Liver (tissue), 9 donors: ENCODE data around the gene MAP4K2. TPM values are rescaled to one million over a fixed set of nuclear protein-coding genes. Genes with fewer than 3 reads are reported as not detected.

Experiments
- DNase-seq: peaks from one replicate; pipeline ENCODE4 v3.0.0-alpha.2; 2017; ENCODE audit warnings: low spot score
- H3K27ac ChIP-seq, 2 donors: one replicate each; pipeline ENCODE4 v1.7.0; 2013; ENCODE audit warnings: inconsistent platforms in 2 of 2, low read length in 2 of 2, control low read depth in 1 of 2, low read depth in 1 of 2, mild to moderate bottlenecking in 1 of 2
- H3K27me3 ChIP-seq, 4 donors: one replicate each; pipeline versions ENCODE4 v1.6.1 to v1.7.0; 2013; ENCODE audit warnings: low read length in 3 of 4, inconsistent platforms in 1 of 4, mild to moderate bottlenecking in 1 of 4, moderate library complexity in 1 of 4; ENCODE audit not compliant: control insufficient read depth in 4 of 4, insufficient read depth in 4 of 4
- H3K36me3 ChIP-seq, 4 donors: one replicate each; pipeline versions ENCODE4 v1.6.1 to v1.7.0; 2013; ENCODE audit warnings: low read length in 3 of 4, mild to moderate bottlenecking in 3 of 4, low read depth in 1 of 4, moderate library complexity in 1 of 4; ENCODE audit not compliant: control insufficient read depth in 4 of 4, insufficient read depth in 3 of 4
- H3K4me1 ChIP-seq, 4 donors: one replicate each; pipeline versions ENCODE4 v1.6.1 to v1.7.0; 2013; ENCODE audit warnings: low read length in 3 of 4, mild to moderate bottlenecking in 3 of 4, moderate library complexity in 1 of 4; ENCODE audit not compliant: control insufficient read depth in 4 of 4, insufficient read depth in 4 of 4
- H3K4me3 ChIP-seq, 3 donors: one replicate each; pipeline versions ENCODE4 v1.6.1 to v1.7.0; 2013; ENCODE audit warnings: low read length in 3 of 3, control low read depth in 1 of 3, low read depth in 1 of 3, mild to moderate bottlenecking in 1 of 3
- H3K9ac ChIP-seq, 2 donors: one replicate each; pipeline ENCODE4 v1.7.0; 2013; ENCODE audit warnings: low read length in 2 of 2, mild to moderate bottlenecking in 2 of 2, moderate library complexity in 2 of 2, control low read depth in 1 of 2, low read depth in 1 of 2
- H3K9me3 ChIP-seq, 4 donors: one replicate each; pipeline versions ENCODE4 v1.6.1 to v1.7.0; 2013; ENCODE audit warnings: low read length in 3 of 4; ENCODE audit not compliant: control insufficient read depth in 4 of 4
- ATF3 ChIP-seq: IDR thresholded peaks from 2 replicates; pipeline ENCODE4 v1.6.1; 2016; ENCODE audit warnings: antibody characterized with exemption
- EGR1 ChIP-seq, 2 donors: IDR thresholded peaks; 2 replicates each; pipeline ENCODE4 v1.6.1; 2016 to 2018; ENCODE audit warnings: antibody characterized with exemption in 2 of 2, low read depth in 2 of 2
- FOXA1 ChIP-seq: IDR thresholded peaks from 2 replicates; pipeline ENCODE4 v1.6.1; 2016; ENCODE audit warnings: antibody characterized with exemption
- FOXA2 ChIP-seq: IDR thresholded peaks from 2 replicates; pipeline ENCODE4 v1.6.1; 2016; ENCODE audit warnings: antibody characterized with exemption
- GABPA ChIP-seq, 2 donors: IDR thresholded peaks in 1 of 2; conservative IDR thresholded peaks in 1 of 2; 2 replicates each; pipeline ENCODE4 v1.6.1; 2016; ENCODE audit warnings: antibody characterized with exemption in 2 of 2, mild to moderate bottlenecking in 1 of 2, moderate library complexity in 1 of 2
- HNF4A ChIP-seq, 2 donors: conservative IDR thresholded peaks; 2 replicates each; pipeline ENCODE4 v1.6.1; 2016; ENCODE audit warnings: antibody characterized with exemption in 2 of 2, mild to moderate bottlenecking in 2 of 2
- HNF4G ChIP-seq: IDR thresholded peaks from 2 replicates; pipeline ENCODE4 v1.6.1; 2016; ENCODE audit warnings: antibody characterized with exemption
- JUND ChIP-seq, 2 donors: IDR thresholded peaks; 2 replicates each; pipeline ENCODE4 v1.6.1; 2016; ENCODE audit warnings: antibody characterized with exemption in 2 of 2
- NR2F2 ChIP-seq: IDR thresholded peaks from 2 replicates; pipeline ENCODE4 v1.6.1; 2016; ENCODE audit warnings: antibody characterized with exemption
- REST ChIP-seq: IDR thresholded peaks from 2 replicates; pipeline ENCODE4 v1.6.1; 2016; ENCODE audit warnings: antibody characterized with exemption, mild to moderate bottlenecking
- RXRA ChIP-seq, 2 donors: IDR thresholded peaks; 2 replicates each; pipeline ENCODE4 v1.6.1; 2017 to 2018; ENCODE audit warnings: antibody characterized with exemption in 2 of 2, mild to moderate bottlenecking in 1 of 2
- SP1 ChIP-seq: IDR thresholded peaks from 2 replicates; pipeline ENCODE4 v1.6.1; 2018; ENCODE audit warnings: antibody characterized with exemption, mild to moderate bottlenecking
- TAF1 ChIP-seq: conservative IDR thresholded peaks from 2 replicates; pipeline ENCODE4 v1.6.1; 2016; ENCODE audit warnings: antibody characterized with exemption, mild to moderate bottlenecking
- YY1 ChIP-seq: IDR thresholded peaks from 2 replicates; pipeline ENCODE4 v1.6.1; 2016; ENCODE audit warnings: antibody characterized with exemption, mild to moderate bottlenecking
- WGBS: extraction: QIAGEN DNeasy Blood & Tissue Kit; methylation state at CpG from one replicate; pipeline ENCODE4 v1.1.7; 2013; 5-methylcytosine and 5-hydroxymethylcytosine counted together
- polyA plus RNA-seq, 2 donors: library from polyadenylated mRNA; stranded (reverse) in 1 of 2; unstranded in 1 of 2; fragments of 200-250 nt in 1 of 2; fragments of >200 nt in 1 of 2; fragmentation: Nextera tagmentation in 1 of 2; extraction: Ambion mirVana in 1 of 2; gene quantifications; one replicate each; pipeline versions ENCODE4 v1.2.1 to v1.2.3, GENCODE V29; 2013 to 2015
- total RNA-seq, 2 donors: library from RNA; depleted of rRNA; stranded (reverse); fragments of >200 nt; gene quantifications; one replicate each; pipeline ENCODE4 v1.2.3, GENCODE V29; 2014
- TF ChIP-seq, protein P1 (sequence below): fragments of 150-350 bp; IDR thresholded peaks from 2 replicates; pipeline ENCODE4 v1.5.1; 2017; ENCODE audit warnings: improper control_type of control experiment, low read depth, low read length; ENCODE audit not compliant: missing input control
- TF ChIP-seq, protein P2 (sequence below): IDR thresholded peaks from 2 replicates; pipeline ENCODE4 v1.6.1; 2016; ENCODE audit warnings: antibody characterized with exemption
- donor health status: healthy.
- donor health status: healthy.
- donor health status: healthy.
- donor health status: healthy.
- donor health status: healthy.

The MAP4K2 gene
- total and polyA plus RNA-seq, 4 donors, result 2.1 to 6.9 (median 3.5) TPM

GRCh38 chr11:64842851-64843685, 40.1 kb upstream of the MAP4K2 start:
- H3K9ac ChIP-seq, result no peak overlapping the region
- no peaks in the 10 kb centered on the region for H3K27me3 ChIP-seq
- no peak for TF ChIP-seq FOXA1
- TF ChIP-seq TAF1, result no peak
- TF ChIP-seq, protein P1, sequence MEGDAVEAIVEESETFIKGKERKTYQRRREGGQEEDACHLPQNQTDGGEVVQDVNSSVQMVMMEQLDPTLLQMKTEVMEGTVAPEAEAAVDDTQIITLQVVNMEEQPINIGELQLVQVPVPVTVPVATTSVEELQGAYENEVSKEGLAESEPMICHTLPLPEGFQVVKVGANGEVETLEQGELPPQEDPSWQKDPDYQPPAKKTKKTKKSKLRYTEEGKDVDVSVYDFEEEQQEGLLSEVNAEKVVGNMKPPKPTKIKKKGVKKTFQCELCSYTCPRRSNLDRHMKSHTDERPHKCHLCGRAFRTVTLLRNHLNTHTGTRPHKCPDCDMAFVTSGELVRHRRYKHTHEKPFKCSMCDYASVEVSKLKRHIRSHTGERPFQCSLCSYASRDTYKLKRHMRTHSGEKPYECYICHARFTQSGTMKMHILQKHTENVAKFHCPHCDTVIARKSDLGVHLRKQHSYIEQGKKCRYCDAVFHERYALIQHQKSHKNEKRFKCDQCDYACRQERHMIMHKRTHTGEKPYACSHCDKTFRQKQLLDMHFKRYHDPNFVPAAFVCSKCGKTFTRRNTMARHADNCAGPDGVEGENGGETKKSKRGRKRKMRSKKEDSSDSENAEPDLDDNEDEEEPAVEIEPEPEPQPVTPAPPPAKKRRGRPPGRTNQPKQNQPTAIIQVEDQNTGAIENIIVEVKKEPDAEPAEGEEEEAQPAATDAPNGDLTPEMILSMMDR, result no peak
- no peak for TF ChIP-seq JUND (IDR thresholded peaks at IDR 0.05)
- no peak for TF ChIP-seq ATF3
- no peak for TF ChIP-seq EGR1 (IDR thresholded peaks at IDR 0.05; ENCODE audit: low read depth in 2 of 2)
- no peak for TF ChIP-seq RXRA (IDR thresholded peaks at IDR 0.05)
- TF ChIP-seq HNF4A (conservative IDR thresholded peaks at IDR 0.05), result no peak
- TF ChIP-seq YY1, result no peak
- no peak for TF ChIP-seq FOXA2
- no peak for TF ChIP-seq NR2F2
- no peak for TF ChIP-seq SP1
- TF ChIP-seq, protein P2, sequence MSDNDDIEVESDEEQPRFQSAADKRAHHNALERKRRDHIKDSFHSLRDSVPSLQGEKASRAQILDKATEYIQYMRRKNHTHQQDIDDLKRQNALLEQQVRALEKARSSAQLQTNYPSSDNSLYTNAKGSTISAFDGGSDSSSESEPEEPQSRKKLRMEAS, result no peak
- H3K9me3 ChIP-seq, result no peaks in the 10 kb centered on the region
- DNase-seq, result no peak
- H3K36me3 ChIP-seq, result no peaks in the 10 kb centered on the region
- H3K4me3 ChIP-seq, result no peak overlapping the region
- no peak overlapping the region for H3K27ac ChIP-seq
- 85% methylated on average over 19 of the region's 19 CpGs for WGBS
- peaks cover 6 to 16% (median 10%) of the 10 kb centered on the region in 4 donors for H3K4me1 ChIP-seq

GRCh38 chr11:64842366-64842759, 39.3 kb upstream of the MAP4K2 start:
- Histone ChIP-seq H3K9me3 (no peaks in the 10 kb centered on the region), H3K4me3 (no peak overlapping the region), H3K36me3 (no peaks in the 10 kb centered on the region), H3K9ac (no peak overlapping the region), H3K4me1 (peaks cover 4 to 11% (median 8%) of the 10 kb centered on the region in 4 donors), H3K27ac (no peak overlapping the region), H3K27me3 (no peaks in the 10 kb centered on the region)
- 80% methylated on average over 6 of the region's 6 CpGs for WGBS
- no peak for DNase-seq
- TF ChIP-seq REST (no peak), GABPA (IDR thresholded peaks at IDR 0.05 in 1 of 2, conservative IDR thresholded peaks at IDR 0.05 in 1 of 2) (no peak), ATF3 (no peak), HNF4A (conservative IDR thresholded peaks at IDR 0.05) (no peak), HNF4G (no peak), FOXA1 (no peak), EGR1 (IDR thresholded peaks at IDR 0.05; ENCODE audit: low read depth in 2 of 2) (no peak), NR2F2 (no peak), TAF1 (no peak), FOXA2 (no peak)
- TF ChIP-seq, protein P2, result no peak
